ENCODE measurements around the gene NDUFS3. TPM values are rescaled to one million over a fixed set of nuclear protein-coding genes. Genes with fewer than 3 reads are reported as not detected.

The NDUFS3 gene
- total and polyA plus RNA-seq, 2 experiments from 2014 or later: 79.1 to 232 TPM

DNA sequence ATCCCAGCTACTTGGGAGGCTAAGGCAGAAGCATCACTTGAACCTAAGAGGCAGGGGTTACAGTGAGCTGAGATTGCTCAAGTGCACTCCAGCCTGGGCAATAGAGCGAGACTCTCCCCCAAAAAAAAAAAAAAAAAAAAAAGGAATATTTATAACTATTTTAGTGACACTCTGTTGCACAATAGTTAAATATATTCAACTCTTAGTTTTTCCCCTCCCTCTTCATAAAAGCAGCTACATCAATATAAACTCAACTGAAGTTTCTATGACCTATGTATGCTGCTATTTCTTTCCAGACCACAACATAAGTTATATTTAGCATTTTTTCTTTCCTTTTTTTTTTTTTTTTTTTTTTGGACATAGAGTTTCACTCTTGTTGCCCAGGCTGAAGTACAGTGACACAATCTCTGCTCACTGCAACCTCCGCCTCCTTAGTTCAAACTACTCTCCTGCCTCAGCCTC, 45.2 kb upstream of the NDUFS3 start:
- TF ChIP-seq, protein P1, sequence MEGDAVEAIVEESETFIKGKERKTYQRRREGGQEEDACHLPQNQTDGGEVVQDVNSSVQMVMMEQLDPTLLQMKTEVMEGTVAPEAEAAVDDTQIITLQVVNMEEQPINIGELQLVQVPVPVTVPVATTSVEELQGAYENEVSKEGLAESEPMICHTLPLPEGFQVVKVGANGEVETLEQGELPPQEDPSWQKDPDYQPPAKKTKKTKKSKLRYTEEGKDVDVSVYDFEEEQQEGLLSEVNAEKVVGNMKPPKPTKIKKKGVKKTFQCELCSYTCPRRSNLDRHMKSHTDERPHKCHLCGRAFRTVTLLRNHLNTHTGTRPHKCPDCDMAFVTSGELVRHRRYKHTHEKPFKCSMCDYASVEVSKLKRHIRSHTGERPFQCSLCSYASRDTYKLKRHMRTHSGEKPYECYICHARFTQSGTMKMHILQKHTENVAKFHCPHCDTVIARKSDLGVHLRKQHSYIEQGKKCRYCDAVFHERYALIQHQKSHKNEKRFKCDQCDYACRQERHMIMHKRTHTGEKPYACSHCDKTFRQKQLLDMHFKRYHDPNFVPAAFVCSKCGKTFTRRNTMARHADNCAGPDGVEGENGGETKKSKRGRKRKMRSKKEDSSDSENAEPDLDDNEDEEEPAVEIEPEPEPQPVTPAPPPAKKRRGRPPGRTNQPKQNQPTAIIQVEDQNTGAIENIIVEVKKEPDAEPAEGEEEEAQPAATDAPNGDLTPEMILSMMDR (IDR thresholded peaks at IDR 0.05; ENCODE audit: low read depth, low read length): no peak
- Histone ChIP-seq H3K27ac (no peak overlapping the region), H3K4me3 (no peak overlapping the region), H3K9me3 (ENCODE audit: low read depth) (no peaks in the 10 kb centered on the region), H3K4me1 (ENCODE audit: low read depth) (peaks cover 21% of the 10 kb centered on the region), H3K36me3 (no peaks in the 10 kb centered on the region), H3K27me3 (no peaks in the 10 kb centered on the region)
- peak in 1 of 2 donors; percentile 61 for DNase-seq (ENCODE audit: low read depth in 1 of 2, low spot score in 1 of 2)

DNA sequence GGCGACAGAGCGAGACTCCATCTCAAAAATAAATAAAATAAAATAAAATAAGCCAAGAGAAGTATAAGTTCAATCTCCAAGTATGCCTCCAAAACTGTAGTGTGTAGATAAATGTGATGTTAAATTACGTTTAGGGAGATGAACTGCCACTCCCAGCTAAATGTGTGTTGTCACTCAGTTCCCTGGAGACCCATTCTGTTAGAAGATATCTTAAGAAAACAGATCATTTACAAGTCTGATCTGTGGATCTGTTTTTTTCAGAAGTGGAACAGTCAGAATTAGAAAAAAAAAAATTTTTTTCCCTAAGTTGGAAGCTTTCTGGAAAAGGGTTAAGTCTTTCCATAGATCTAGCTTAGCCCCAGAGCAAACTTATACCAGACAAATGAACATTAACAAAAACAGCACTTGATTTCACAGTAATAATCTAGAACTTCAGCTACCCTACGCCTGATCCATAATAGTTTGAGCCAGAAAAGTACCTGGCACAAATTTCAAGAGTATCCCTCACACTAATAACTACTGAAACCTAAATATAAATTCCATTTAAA, 44.1 kb upstream of the NDUFS3 start:
- no peak overlapping the region for H3K4me3 ChIP-seq
- peak overlapping the region; percentile 55 for H3K27ac ChIP-seq
- H3K4me1 ChIP-seq (ENCODE audit: low read depth): peaks cover 23% of the 10 kb centered on the region
- DNase-seq (ENCODE audit: low read depth in 1 of 2, low spot score in 1 of 2): no peak
- TF ChIP-seq, protein P1 (IDR thresholded peaks at IDR 0.05; ENCODE audit: low read depth, low read length): no peak
- no peaks in the 10 kb centered on the region for H3K9me3 ChIP-seq (ENCODE audit: low read depth)
- H3K27me3 ChIP-seq: no peaks in the 10 kb centered on the region
- H3K36me3 ChIP-seq: no peaks in the 10 kb centered on the region

DNA sequence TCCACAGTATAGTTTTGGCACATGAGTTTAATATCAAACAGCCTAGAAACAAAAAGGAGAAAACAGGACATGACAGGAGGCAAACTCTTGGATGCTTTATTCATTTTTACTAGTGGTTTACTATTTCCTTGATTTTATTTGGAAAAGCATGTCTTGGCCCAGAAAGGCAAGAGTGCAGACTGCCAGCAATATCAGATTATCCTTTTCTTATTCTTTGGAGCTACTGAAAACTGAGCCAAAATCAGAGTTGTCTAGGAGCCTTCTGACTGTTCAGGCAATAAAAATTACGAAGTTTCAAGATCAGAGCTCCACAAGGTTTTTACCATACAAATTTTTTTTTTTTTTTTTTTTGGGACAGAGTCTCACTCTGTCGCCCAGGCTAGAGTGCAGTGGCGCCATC, 42.0 kb upstream of the NDUFS3 start:
- H3K27me3 ChIP-seq: no peaks in the 10 kb centered on the region
- H3K4me3 ChIP-seq: no peak overlapping the region
- H3K9me3 ChIP-seq (ENCODE audit: low read depth): no peaks in the 10 kb centered on the region
- peaks cover 21% of the 10 kb centered on the region for H3K4me1 ChIP-seq (ENCODE audit: low read depth)
- DNase-seq (ENCODE audit: low read depth in 1 of 2, low spot score in 1 of 2): no peak
- no peaks in the 10 kb centered on the region for H3K36me3 ChIP-seq
- TF ChIP-seq, protein P1 (IDR thresholded peaks at IDR 0.05; ENCODE audit: low read depth, low read length): no peak
- peak overlapping the region; percentile 2 for H3K27ac ChIP-seq

DNA sequence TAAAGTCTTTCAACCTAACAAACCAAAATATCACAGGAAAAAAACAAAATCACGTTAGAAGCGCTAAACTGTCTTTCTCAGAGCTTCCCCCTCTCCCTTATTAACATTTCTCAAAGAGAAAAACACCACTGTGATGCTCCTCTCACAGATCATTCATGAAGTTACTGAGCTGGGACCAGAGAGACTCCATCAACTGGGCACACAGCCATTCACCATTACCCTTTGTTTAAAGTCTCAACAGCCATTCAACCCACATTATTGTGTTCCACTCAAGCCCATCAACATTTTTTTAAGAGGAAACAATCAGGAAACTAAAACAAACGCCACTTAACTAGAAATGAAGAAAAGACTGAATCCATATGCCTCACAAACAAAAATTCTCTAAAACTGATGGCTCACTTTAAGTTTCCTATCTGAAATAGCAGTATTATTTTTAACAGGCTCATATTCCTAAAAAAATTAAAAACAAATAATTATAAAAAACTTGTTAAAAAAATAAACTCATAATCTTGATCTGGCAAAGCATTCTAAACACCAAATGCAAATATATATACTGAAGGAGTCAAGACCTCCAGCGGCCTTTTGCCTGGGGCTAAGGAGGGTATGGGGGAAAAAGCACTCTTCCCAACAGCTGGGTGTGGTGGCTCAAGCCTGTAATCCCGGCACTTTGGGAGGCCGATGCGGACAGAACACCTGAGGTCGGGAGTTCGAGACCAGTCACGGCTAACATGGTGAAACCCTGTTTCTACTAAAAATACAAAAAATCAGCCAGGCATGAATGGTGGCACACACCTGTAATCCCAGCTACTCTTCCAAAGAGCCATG, 39.9 kb upstream of the NDUFS3 start:
- Histone ChIP-seq H3K27ac (no peak overlapping the region), H3K27me3 (no peaks in the 10 kb centered on the region), H3K4me1 (ENCODE audit: low read depth) (peaks cover 10% of the 10 kb centered on the region), H3K4me3 (no peak overlapping the region), H3K36me3 (no peaks in the 10 kb centered on the region), H3K9me3 (ENCODE audit: low read depth) (no peaks in the 10 kb centered on the region)
- TF ChIP-seq, protein P1 (IDR thresholded peaks at IDR 0.05; ENCODE audit: low read depth, low read length): no peak
- DNase-seq (ENCODE audit: low read depth in 1 of 2, low spot score in 1 of 2): no peak

DNA sequence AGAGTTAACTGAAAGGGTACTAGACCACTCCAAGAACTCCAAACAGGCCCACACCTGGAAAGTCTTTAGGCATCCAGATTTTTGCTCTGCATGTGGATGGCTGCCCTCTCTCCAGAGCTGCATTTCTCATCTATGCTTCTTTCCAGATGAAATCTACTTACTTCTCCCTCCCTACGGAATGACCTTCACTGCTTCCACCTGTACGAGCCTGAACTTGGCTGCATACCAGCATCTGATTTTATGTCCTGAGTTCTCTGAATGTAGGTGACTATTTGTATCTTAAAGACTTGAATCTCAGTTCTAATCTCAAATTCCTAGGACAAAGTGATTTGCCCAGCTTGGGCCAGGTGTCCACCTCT, 39.2 kb upstream of the NDUFS3 start:
- TF ChIP-seq, protein P1 (IDR thresholded peaks at IDR 0.05; ENCODE audit: low read depth, low read length): no peak
- peak overlapping the region; percentile 63 for H3K27ac ChIP-seq
- no peak overlapping the region for H3K4me3 ChIP-seq
- no peaks in the 10 kb centered on the region for H3K27me3 ChIP-seq
- H3K36me3 ChIP-seq: no peaks in the 10 kb centered on the region
- no peak for DNase-seq (ENCODE audit: low read depth in 1 of 2, low spot score in 1 of 2)
- H3K9me3 ChIP-seq (ENCODE audit: low read depth): no peaks in the 10 kb centered on the region
- H3K4me1 ChIP-seq (ENCODE audit: low read depth): peaks cover 10% of the 10 kb centered on the region

Data from cardiac muscle cell (in vitro differentiated cells and primary cell).